GM23248 (cell line): ENCODE measurements around the gene OR5B2.

Experiments
- EZH2 ChIP-seq: fragments of 200-600 bp; sonication (generic); IDR thresholded peaks from 2 replicates; pipeline ENCODE4 v1.6.1; 2018; ENCODE audit warnings: antibody characterized with exemption, mild to moderate bottlenecking; ENCODE audit not compliant: insufficient read depth, poor library complexity, severe bottlenecking
- EZH2phosphoT487 ChIP-seq: fragments of 200-600 bp; sonication (generic); IDR thresholded peaks from 2 replicates; pipeline ENCODE4 v1.6.1; 2018; ENCODE audit warnings: antibody characterized with exemption, moderate library complexity, mild to moderate bottlenecking, low read depth; ENCODE audit not compliant: insufficient read depth

DNA sequence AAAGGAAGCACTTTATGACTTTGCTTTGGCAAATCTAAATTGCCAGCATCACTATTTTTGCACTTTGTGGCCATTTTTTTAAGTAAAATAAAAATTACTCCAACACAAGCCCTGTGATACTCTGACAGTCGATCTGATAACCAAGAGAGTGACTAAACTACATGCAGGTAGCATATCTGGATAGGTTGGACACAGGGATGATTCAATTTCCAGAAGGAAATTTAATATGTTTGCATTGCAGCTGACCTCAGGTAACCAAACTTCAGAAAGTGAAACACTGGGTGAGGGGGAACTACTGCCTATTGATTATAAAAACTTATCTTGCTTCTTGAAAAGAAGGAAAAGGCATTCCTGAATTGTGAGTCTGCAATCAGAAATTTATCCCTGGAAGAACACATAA lies 35.2 kb downstream of the OR5B2 start:
- TF ChIP-seq EZH2phosphoT487: no peak
- no peak for TF ChIP-seq EZH2
